Esophagus muscularis mucosa (tissue), 4 donors: ENCODE data around the gene AAMDC. TPM values are rescaled to one million over a fixed set of nuclear protein-coding genes. Genes with fewer than 3 reads are reported as not detected.

Source experiments
- DNase-seq: peaks from one replicate; pipeline ENCODE4 v3.0.0-alpha.2; 2017; ENCODE audit errors: extremely low spot score
- H3K27ac ChIP-seq, 4 donors: fragments of 200-600 bp; sonication (generic); replicated peaks in 1 of 4; 1 replicate in 3 of 4; 2 replicates in 1 of 4; pipeline ENCODE4 v1.5.1; 2016 to 2019; ENCODE audit warnings: mild to moderate bottlenecking in 1 of 4
- H3K27me3 ChIP-seq, 4 donors: fragments of 200-600 bp; sonication (generic); one replicate each; pipeline versions ENCODE4 v1.5.1 to v1.6.0; 2016 to 2019
- H3K36me3 ChIP-seq, 4 donors: fragments of 200-600 bp; sonication (generic); one replicate each; pipeline ENCODE4 v1.5.1; 2016 to 2019
- H3K4me1 ChIP-seq, 4 donors: fragments of 200-600 bp; sonication (generic); one replicate each; pipeline ENCODE4 v1.5.1; 2016 to 2019
- H3K4me3 ChIP-seq, 4 donors: fragments of 200-600 bp; sonication (generic); 1 replicate in 2 of 4; 2 replicates in 2 of 4; pipeline ENCODE4 v1.5.1; 2016 to 2019; ENCODE audit warnings: mild to moderate bottlenecking in 4 of 4, moderate library complexity in 1 of 4
- H3K9me3 ChIP-seq, 4 donors: fragments of 200-600 bp; sonication (generic); 1 replicate in 3 of 4; 2 replicates in 1 of 4; pipeline ENCODE4 v1.5.1; 2016 to 2019
- CTCF ChIP-seq, 3 experiments: fragments of 200-600 bp in 2 of 3; fragments of 450-650 bp in 1 of 3; sonication (generic) in 2 of 3; IDR thresholded peaks; one replicate each; pipeline ENCODE4 v1.5.1; 2017 to 2019; ENCODE audit warnings: antibody characterized with exemption in 3 of 3, mild to moderate bottlenecking in 2 of 3, moderate library complexity in 1 of 3
- EP300 ChIP-seq: sonication (generic); formaldehyde crosslinking; IDR thresholded peaks from one replicate; pipeline ENCODE4 v1.6.1; 2017; ENCODE audit warnings: antibody characterized with exemption
- POLR2A ChIP-seq: fragments of 450-650 bp; IDR thresholded peaks from one replicate; pipeline ENCODE4 v1.6.1; 2017; ENCODE audit warnings: antibody characterized with exemption, moderate library complexity, mild to moderate bottlenecking, low read depth
- POLR2AphosphoS5 ChIP-seq, 2 donors: sonication (generic); formaldehyde crosslinking; IDR thresholded peaks; one replicate each; pipeline ENCODE4 v1.6.1; 2017; ENCODE audit warnings: antibody characterized with exemption in 2 of 2
- WGBS: methylation state at CpG from one replicate; pipeline ENCODE4 v1.1.5; 2018; 5-methylcytosine and 5-hydroxymethylcytosine counted together
- intact Hi-C: fragments of 100-400 bp; cut with DNase I; formaldehyde crosslinking; loops from one replicate; pipeline ENCODE4 v1.15.1; 2023
- total RNA-seq, 4 donors: library from RNA; depleted of rRNA; stranded (reverse); fragments of >200 nt; gene quantifications; one replicate each; pipeline versions ENCODE4 v1.1.0 to v1.2.1, GENCODE V29; 2016

Gene AAMDC
- total RNA-seq, 4 donors from 2014 or later: 39.0 to 73.7 (median 68.0) TPM

- no peak overlapping the region for H3K27ac ChIP-seq
- H3K27me3 ChIP-seq: no peaks in the 10 kb centered on the region
- peaks cover 8 to 48% (median 41%) of the 10 kb centered on the region in 4 donors for H3K36me3 ChIP-seq
Observed at GRCh38 chr11:77865805-77866204, 44.9 kb downstream of the AAMDC start.

GRCh38 chr11:77866336-77866735 is 45.4 kb downstream of the AAMDC start:
- Histone ChIP-seq H3K9me3 (no peaks in the 10 kb centered on the region), H3K27ac (no peak overlapping the region), H3K27me3 (no peaks in the 10 kb centered on the region), H3K4me1 (peaks cover 0 to 6% (median 4%) of the 10 kb centered on the region in 4 donors), H3K36me3 (peaks cover 8 to 52% (median 45%) of the 10 kb centered on the region in 4 donors), H3K4me3 (no peak overlapping the region)
- intact Hi-C loops: no loop called here
- no peak for TF ChIP-seq EP300
- TF ChIP-seq POLR2AphosphoS5 (IDR thresholded peaks at IDR 0.05): no peak
- no peak for TF ChIP-seq POLR2A
- TF ChIP-seq CTCF (IDR thresholded peaks at IDR 0.05): no peak
- 91% methylated on average over 1 of the region's 1 CpG for WGBS
- no peak for DNase-seq

More at GRCh38 chr11:77865805-77866204, 44.9 kb downstream of the AAMDC start:
- Histone ChIP-seq H3K4me3 (no peak overlapping the region), H3K4me1 (peaks cover 0 to 6% (median 4%) of the 10 kb centered on the region in 4 donors), H3K9me3 (no peaks in the 10 kb centered on the region)
- TF ChIP-seq POLR2A (no peak), POLR2AphosphoS5 (IDR thresholded peaks at IDR 0.05) (no peak), CTCF (IDR thresholded peaks at IDR 0.05) (no peak), EP300 (no peak)
- intact Hi-C loops: no loop called here
- WGBS: 58% methylated on average over 1 of the region's 1 CpG
- DNase-seq: no peak

GRCh38 chr11:77868744-77869143 is 47.8 kb downstream of the AAMDC start:
- peaks cover 8 to 59% (median 44%) of the 10 kb centered on the region in 4 donors for H3K36me3 ChIP-seq
- intact Hi-C loops: no loop called here

GRCh38 chr11:77871855-77872254 is 50.9 kb downstream of the AAMDC start:
- Histone ChIP-seq H3K4me3 (no peak overlapping the region), H3K36me3 (peaks cover 8 to 82% (median 50%) of the 10 kb centered on the region in 4 donors)

More at GRCh38 chr11:77868744-77869143, 47.8 kb downstream of the AAMDC start:
- H3K4me1 ChIP-seq: peaks cover 0 to 8% (median 5%) of the 10 kb centered on the region in 4 donors
- no peaks in the 10 kb centered on the region for H3K27me3 ChIP-seq
- no peak for DNase-seq
- H3K27ac ChIP-seq: no peak overlapping the region
- no peak overlapping the region for H3K4me3 ChIP-seq
- 94% methylated on average over 4 of the region's 4 CpGs for WGBS
- no peak for TF ChIP-seq POLR2A
- TF ChIP-seq CTCF (IDR thresholded peaks at IDR 0.05): no peak
- no peak for TF ChIP-seq POLR2AphosphoS5 (IDR thresholded peaks at IDR 0.05)
- no peak for TF ChIP-seq EP300
- no peaks in the 10 kb centered on the region for H3K9me3 ChIP-seq

More at GRCh38 chr11:77871855-77872254, 50.9 kb downstream of the AAMDC start:
- Histone ChIP-seq H3K27me3 (no peaks in the 10 kb centered on the region), H3K27ac (no peak overlapping the region), H3K9me3 (no peaks in the 10 kb centered on the region), H3K4me1 (peaks cover 0 to 18% (median 8%) of the 10 kb centered on the region in 4 donors)
- 100% methylated on average over 3 of the region's 3 CpGs for WGBS
- no peak for DNase-seq
- intact Hi-C loops: no loop called here
- TF ChIP-seq CTCF (IDR thresholded peaks at IDR 0.05): no peak
- no peak for TF ChIP-seq POLR2AphosphoS5 (IDR thresholded peaks at IDR 0.05)
- no peak for TF ChIP-seq EP300
